Stimulated activated effector memory CD8-positive, alpha-beta T cell treated with anti-CD3 and anti-CD28 coated beads, Interleukin-12 subunit alpha, Interleukin-12 subunit beta, amount 100 ng/mL, for 72 hours (primary cell): ENCODE results near the gene MTR.

Experiments
- ATAC-seq: fragments of 150-1000 bp; cut with Tn5 transposase; 2 replicates; pipeline ENCODE4 v1.10.0; 2021
- DNase-seq, 2 donors: peaks; one replicate each; pipeline ENCODE4 v3.0.0; 2021 to 2022; ENCODE audit warnings: low spot score in 2 of 2
- H3K27ac Mint-ChIP-seq: one replicate; pipeline ENCODE4 v1.8.0; 2022; ENCODE audit warnings: mild to moderate bottlenecking, mixed read lengths
- H3K36me3 Mint-ChIP-seq: one replicate; pipeline ENCODE4 v1.8.0; 2022; ENCODE audit warnings: mild to moderate bottlenecking, mixed read lengths
- H3K4me1 Mint-ChIP-seq: one replicate; pipeline ENCODE4 v1.8.0; 2022; ENCODE audit warnings: mixed read lengths
- H3K4me3 Mint-ChIP-seq: one replicate; pipeline ENCODE4 v1.8.0; 2022; ENCODE audit warnings: mild to moderate bottlenecking, mixed read lengths
- H3K9me3 Mint-ChIP-seq: one replicate; pipeline ENCODE4 v1.8.0; 2022; ENCODE audit warnings: mixed read lengths

MTR gene

DNA sequence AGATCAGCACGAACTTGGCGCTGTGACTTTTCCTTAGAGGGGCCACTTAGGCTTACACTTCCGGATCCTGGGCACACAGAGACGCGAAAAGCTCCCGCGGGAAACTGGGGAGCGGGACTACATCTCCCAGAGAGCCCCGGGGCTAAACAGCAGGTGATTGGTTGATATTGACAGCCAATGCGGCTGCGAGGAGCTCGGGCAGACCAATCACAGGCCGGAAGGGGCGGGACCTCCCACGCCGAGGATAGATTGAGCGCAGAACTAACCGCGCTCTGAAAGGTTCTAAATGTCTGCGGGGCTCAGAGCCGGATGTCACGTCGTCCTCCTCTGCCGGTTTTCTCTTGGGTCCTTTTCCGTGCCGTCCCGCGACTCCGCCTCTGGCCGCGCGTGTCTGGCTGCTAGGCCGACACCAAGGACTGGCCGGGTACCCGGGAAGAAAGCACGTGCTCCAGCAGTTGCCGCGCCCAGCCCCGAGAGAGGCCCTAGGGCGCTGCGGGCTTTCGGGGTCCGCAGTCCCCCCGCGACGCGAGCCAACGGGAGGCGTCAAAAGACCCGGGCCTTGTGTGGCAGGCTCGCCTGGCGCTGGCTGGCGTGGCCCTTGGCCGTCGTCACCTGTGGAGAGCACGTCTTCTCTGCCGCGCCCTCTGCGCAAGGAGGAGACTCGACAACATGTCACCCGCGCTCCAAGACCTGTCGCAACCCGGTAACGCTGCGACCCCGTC lies at the start of gene MTR:
Gene MTR, plus strand, starts transcription at position 258 of the 722 bp plus-strand sequence. Its CDS starts 412 bp downstream, at position 670.
- H3K27ac Mint-ChIP-seq, result peak within 1 kb of the TSS; percentile 99
- H3K4me1 Mint-ChIP-seq, result peaks cover 27% of the 10 kb centered on the region
- H3K4me3 Mint-ChIP-seq, result peak within 1 kb of the TSS; percentile 91
- peaks cover 36% of the 10 kb centered on the region for H3K36me3 Mint-ChIP-seq
- DNase-seq, result peak; percentile 84 to 98
- peak; percentile 96 for ATAC-seq
- peaks cover 3% of the 10 kb centered on the region for H3K9me3 Mint-ChIP-seq

DNA sequence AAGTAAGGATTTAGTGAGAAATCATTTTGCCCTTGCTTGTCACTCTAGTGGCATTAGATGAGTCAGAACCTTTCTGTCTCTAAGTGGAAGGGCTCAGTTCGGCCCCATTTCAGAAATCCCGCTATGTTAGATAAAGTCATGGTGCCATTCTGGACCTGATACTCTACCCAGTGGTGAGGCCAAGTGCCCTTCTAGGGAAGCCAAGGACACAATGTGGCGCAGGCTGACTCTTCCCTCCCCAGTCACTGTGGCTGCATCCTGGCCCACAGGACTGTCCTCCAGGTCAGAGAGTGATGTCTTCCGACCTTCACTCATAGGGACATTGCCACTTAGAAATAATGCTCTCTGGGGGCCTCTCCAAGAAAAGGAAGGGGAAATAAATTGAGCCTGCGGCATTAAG lies 48.3 kb upstream of the MTR start:
- Mint-ChIP-seq H3K36me3 (no peaks in the 10 kb centered on the region), H3K9me3 (no peaks in the 10 kb centered on the region), H3K4me1 (no peaks in the 10 kb centered on the region), H3K4me3 (no peak overlapping the region), H3K27ac (no peak overlapping the region)
- ATAC-seq, result no peak
- no peak for DNase-seq

DNA sequence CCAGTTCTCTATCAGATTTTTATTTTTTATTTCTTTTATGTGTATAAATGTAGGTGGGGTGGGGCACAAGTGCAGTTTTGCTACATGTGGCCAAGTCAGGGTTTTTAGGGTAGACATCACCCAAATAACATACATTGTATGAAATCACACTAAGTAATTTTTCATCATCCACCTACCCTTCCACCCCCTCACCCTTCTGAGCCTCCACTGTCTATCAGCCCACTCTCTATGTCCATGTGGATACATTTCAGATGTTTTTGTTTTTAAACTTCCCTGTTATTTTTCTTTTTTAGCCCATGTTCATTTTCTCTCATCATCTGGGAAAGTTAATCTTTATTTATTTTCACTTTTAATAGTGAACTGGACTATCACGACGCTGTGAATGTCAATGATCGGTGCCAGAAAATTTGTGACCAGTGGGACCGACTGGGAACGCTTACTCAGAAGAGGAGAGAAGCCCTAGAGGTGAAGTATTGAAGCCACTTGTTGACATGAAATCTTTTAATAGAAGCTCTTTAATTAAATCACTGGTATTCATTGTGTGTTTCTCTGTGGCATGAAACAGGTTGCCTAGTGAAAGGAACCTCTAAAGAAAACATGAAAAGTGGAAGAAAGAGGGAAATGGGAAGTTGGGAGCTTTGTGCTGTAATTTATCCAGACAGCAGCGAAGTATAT lies 47.6 kb upstream of the MTR start:
- Mint-ChIP-seq H3K4me1 (no peaks in the 10 kb centered on the region), H3K27ac (no peak overlapping the region), H3K36me3 (no peaks in the 10 kb centered on the region), H3K4me3 (no peak overlapping the region), H3K9me3 (no peaks in the 10 kb centered on the region)
- ATAC-seq (no peak), DNase-seq (no peak)

DNA sequence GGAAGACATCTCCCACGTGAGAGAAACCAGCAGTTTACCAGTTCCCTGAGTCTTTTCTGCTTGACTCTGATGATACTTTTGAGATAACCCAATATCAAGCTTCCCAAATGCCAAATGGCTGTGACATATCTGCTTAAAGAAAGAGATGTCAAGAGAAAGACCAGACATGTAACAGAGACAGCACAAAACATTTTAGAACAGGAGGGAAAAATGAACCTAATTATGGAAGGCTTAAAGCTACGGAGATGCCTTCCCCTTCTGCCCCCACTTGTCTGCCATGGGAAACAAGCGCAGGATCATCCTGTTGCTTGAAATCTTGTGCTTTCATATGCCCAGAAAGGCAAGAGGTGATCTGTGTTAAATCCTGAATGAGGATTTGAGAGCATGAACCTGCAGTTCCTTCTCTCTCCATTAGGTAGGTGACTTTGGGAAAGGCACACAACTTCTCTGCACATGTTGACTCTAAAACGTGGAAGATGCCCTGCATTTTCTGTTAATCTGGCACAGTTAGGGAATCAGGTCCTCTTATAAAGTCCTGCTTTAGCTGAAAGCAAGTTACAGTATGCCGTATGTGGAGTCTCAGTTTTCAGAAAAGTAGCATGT lies 46.7 kb upstream of the MTR start:
- Mint-ChIP-seq H3K27ac (no peak overlapping the region), H3K4me1 (no peaks in the 10 kb centered on the region), H3K4me3 (no peak overlapping the region), H3K36me3 (no peaks in the 10 kb centered on the region), H3K9me3 (no peaks in the 10 kb centered on the region)
- ATAC-seq, result no peak
- DNase-seq, result no peak

DNA sequence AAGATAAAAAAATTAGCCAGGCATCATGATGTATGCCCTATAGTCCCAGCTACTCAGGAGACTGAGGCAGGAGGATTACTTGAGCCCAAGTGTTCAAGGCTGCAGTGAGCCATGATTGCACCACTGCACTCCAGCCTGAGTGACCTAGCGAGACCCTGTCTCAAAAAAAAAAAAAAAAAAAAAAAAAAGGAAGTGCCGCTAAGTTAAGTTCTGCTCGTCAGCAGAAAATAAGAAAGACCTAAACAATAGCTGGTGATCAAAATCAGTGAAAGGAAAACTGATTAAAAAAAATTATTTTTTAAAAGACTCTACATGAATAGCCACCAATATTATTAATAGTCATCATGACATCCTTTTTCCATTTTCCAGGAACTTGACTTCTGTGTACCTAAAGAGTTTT lies 44.2 kb upstream of the MTR start:
- no peaks in the 10 kb centered on the region for H3K9me3 Mint-ChIP-seq
- ATAC-seq, result no peak
- H3K27ac Mint-ChIP-seq, result no peak overlapping the region
- no peaks in the 10 kb centered on the region for H3K36me3 Mint-ChIP-seq
- H3K4me3 Mint-ChIP-seq, result no peak overlapping the region
- DNase-seq, result no peak
- H3K4me1 Mint-ChIP-seq, result no peaks in the 10 kb centered on the region

DNA sequence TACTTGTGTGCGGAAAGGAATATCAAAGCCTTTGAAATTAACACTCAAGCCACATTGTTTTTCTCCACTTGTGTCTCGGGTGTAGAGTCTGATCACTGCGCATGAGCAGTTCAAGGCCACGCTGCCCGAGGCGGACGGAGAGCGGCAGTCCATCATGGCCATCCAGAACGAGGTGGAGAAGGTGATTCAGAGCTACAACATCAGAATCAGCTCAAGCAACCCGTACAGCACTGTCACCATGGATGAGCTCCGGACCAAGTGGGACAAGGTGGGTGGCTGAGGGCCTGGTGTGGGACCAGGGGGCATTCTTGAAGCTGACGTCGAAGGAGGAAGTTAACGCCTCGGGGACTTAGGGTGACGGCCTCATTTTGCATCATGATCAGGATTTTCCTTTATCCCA lies 43.7 kb upstream of the MTR start:
- no peak overlapping the region for H3K27ac Mint-ChIP-seq
- ATAC-seq, result no peak
- no peak for DNase-seq
- H3K4me3 Mint-ChIP-seq, result no peak overlapping the region
- no peaks in the 10 kb centered on the region for H3K4me1 Mint-ChIP-seq
- no peaks in the 10 kb centered on the region for H3K9me3 Mint-ChIP-seq
- H3K36me3 Mint-ChIP-seq, result no peaks in the 10 kb centered on the region

DNA sequence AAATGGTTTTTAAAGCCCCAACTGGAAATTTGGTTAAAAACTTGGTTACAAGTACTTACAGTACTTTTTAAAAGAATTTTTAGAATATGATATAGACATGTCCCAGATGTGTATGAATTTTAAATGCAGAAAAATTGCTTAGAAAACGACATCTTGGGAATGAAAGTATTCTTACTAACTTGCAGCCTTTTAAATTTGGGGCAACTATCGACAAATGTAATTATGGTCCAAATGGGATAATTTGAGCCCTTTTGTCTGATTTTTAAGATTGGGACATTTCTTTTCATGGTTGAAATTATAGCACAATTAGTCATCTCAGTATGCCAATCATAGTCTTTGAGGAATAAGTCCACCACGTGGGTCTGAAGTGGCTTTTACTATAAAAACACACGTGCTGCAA lies 43.2 kb upstream of the MTR start:
- Mint-ChIP-seq H3K4me3 (no peak overlapping the region), H3K4me1 (no peaks in the 10 kb centered on the region), H3K27ac (no peak overlapping the region), H3K9me3 (no peaks in the 10 kb centered on the region), H3K36me3 (no peaks in the 10 kb centered on the region)
- ATAC-seq (no peak), DNase-seq (no peak)

DNA sequence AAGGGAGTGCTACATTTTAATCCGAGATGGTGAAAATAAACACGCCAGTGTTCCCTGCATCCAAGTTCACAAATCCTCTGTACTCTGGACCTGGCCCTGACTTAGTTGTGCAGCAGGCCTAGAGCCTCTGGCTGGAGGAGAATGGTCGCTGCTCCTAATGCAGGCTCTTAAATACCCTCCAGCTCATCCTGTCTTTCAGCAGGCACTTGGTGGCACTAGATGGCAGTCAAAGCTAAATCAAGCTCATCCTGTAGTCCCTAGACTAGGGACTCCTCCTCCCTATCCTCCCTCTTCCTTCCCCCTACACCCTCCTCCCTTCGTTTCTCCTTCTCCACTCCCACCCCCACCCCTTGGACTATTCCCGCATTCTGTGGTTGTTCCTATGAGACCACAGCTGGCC lies 41.6 kb upstream of the MTR start:
- no peaks in the 10 kb centered on the region for H3K4me1 Mint-ChIP-seq
- no peaks in the 10 kb centered on the region for H3K36me3 Mint-ChIP-seq
- DNase-seq (no peak), ATAC-seq (peak; percentile 40)
- no peak overlapping the region for H3K27ac Mint-ChIP-seq
- H3K9me3 Mint-ChIP-seq, result no peaks in the 10 kb centered on the region
- no peak overlapping the region for H3K4me3 Mint-ChIP-seq

DNA sequence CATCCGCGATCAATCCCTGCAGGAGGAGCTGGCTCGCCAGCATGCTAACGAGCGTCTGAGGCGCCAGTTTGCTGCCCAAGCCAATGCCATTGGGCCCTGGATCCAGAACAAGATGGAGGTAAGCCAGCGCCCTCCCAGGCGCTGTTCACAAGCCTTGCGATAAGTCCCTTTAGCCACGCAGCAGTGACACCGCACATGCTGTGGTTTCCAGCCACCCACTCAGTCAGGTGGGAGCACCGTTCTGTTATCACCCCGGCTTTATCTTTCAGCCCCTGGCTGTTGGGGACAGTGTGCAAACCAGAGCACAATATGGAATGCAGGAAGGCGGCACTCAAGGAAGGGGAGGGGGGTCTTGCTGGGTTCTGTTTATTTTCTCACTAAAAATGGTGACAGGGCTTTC lies 41.1 kb upstream of the MTR start:
- Mint-ChIP-seq H3K4me1 (no peaks in the 10 kb centered on the region), H3K36me3 (no peaks in the 10 kb centered on the region), H3K4me3 (no peak overlapping the region), H3K9me3 (no peaks in the 10 kb centered on the region), H3K27ac (no peak overlapping the region)
- ATAC-seq, result no peak
- DNase-seq, result no peak

DNA sequence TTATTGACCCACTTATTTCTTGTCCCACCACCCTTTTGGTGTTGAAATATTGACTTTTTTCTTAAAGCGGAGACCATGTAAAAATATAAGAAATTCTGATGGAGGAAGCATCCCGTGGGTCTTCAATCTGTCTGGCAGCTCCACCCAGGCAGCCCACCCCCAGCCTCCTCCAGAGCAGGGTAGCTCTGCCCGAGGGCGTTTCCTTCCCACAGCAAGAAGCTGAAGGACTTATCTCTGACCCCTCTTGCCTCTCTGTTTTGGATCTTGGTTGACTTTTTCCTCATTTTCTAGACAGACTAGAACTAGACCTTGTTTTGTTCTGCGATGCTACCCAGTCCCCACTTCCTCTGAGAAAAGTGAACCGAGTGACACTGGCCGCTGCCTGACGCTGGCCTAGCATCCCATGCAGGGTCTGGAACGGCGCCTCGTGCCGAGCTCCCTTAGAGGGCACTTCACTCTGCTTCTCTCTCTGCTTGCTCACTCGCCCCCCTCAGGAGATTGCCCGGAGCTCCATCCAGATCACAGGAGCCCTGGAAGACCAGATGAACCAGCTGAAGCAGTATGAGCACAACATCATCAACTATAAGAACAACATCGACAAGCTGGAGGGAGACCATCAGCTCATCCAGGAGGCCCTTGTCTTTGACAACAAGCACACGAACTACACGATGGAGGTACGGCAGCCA lies 40.4 kb upstream of the MTR start:
- DNase-seq (no peak), ATAC-seq (peak; percentile 26)
- no peaks in the 10 kb centered on the region for H3K36me3 Mint-ChIP-seq
- H3K4me3 Mint-ChIP-seq, result no peak overlapping the region
- no peak overlapping the region for H3K27ac Mint-ChIP-seq
- H3K9me3 Mint-ChIP-seq, result no peaks in the 10 kb centered on the region
- H3K4me1 Mint-ChIP-seq, result no peaks in the 10 kb centered on the region

DNA sequence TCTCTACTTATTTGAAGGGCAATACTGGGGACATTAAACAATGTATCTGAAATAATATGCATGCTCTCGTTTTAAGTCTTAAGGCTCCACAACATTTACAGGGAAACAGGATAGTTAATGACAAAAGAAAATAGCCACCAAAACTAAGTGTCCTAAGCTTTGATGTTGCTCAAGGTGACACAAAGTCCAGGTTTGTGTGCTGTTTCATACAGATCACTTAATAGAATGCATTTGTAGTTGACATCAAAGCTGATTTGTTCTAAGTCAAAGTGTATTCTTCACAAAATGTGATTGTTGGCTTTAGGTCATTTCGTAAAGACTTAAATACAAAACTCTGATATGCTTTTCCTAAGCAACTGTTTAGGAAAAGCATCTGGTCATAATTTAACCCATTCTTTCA lies 37.5 kb upstream of the MTR start:
- no peak for DNase-seq
- H3K4me1 Mint-ChIP-seq, result no peaks in the 10 kb centered on the region
- no peaks in the 10 kb centered on the region for H3K9me3 Mint-ChIP-seq
- H3K36me3 Mint-ChIP-seq, result no peaks in the 10 kb centered on the region
- H3K4me3 Mint-ChIP-seq, result no peak overlapping the region
- H3K27ac Mint-ChIP-seq, result no peak overlapping the region
- ATAC-seq, result no peak

DNA sequence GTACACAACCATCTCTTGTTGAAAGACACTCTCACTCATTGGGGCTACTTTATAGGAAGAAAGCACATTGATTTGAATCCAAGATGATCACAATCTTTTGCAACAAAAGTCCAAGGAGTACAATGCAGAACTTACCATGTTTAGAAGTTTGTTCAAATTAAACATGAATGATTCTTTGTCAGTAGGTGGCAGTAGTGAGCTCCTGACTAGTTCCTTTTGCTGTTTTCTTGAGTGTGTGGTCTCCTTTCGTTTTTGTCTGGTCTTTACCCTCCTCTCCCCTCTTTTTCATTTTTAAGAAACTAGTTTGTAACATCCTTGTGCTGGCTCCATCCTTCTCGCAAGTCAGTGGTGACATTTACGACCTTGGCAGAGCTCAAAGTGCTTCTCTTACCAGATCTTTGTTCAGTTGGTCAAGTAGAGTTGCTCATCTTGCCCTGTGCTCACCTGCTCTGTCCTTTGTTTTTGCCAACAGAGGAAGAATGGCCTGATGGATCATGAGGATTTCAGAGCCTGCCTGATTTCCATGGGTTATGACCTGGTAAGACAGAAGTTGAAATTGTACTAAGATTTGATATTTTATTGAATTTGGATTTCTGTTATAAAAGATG lies 35.7 kb upstream of the MTR start:
- ATAC-seq (peak; percentile 43), DNase-seq (no peak)
- Mint-ChIP-seq H3K4me3 (no peak overlapping the region), H3K36me3 (no peaks in the 10 kb centered on the region), H3K27ac (no peak overlapping the region), H3K9me3 (no peaks in the 10 kb centered on the region), H3K4me1 (no peaks in the 10 kb centered on the region)

DNA sequence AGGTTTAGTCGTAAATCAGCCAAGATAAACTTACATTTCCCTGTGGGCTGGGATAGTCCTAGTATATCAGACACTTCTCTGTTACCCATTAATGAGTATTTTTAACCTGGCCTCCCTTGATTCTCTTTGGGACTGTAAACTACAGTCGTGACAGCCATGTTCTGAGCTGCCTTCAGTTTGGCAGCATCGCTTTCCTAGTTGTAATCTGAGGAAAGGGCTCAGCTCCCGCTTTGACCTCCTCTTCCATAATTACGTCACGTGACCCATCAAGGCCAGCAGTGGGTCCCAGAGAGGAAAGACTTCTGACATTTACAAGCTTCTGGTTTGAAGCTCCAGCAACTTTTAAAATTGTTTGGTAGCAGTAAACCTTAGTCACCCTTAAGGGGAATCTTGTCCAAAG lies 34.6 kb upstream of the MTR start:
- Mint-ChIP-seq H3K4me1 (no peaks in the 10 kb centered on the region), H3K4me3 (no peak overlapping the region), H3K9me3 (no peaks in the 10 kb centered on the region), H3K36me3 (no peaks in the 10 kb centered on the region), H3K27ac (no peak overlapping the region)
- no peak for DNase-seq
- no peak for ATAC-seq

DNA sequence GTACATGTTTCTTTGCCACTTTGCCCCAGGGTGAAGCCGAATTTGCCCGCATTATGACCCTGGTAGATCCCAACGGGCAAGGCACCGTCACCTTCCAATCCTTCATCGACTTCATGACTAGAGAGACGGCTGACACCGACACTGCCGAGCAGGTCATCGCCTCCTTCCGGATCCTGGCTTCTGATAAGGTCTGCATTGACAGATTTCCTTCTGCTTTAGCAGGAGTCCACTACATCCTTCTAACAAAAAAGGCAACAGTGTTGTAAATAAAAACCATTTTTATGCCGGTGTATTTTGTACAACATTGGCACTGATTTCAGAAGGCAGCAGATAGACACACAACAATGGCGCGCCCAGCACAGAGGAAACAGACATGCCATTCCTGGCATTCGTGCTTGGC lies 34.1 kb upstream of the MTR start:
- Mint-ChIP-seq H3K36me3 (no peaks in the 10 kb centered on the region), H3K27ac (no peak overlapping the region), H3K4me3 (no peak overlapping the region), H3K4me1 (no peaks in the 10 kb centered on the region), H3K9me3 (no peaks in the 10 kb centered on the region)
- DNase-seq, result no peak
- no peak for ATAC-seq

DNA sequence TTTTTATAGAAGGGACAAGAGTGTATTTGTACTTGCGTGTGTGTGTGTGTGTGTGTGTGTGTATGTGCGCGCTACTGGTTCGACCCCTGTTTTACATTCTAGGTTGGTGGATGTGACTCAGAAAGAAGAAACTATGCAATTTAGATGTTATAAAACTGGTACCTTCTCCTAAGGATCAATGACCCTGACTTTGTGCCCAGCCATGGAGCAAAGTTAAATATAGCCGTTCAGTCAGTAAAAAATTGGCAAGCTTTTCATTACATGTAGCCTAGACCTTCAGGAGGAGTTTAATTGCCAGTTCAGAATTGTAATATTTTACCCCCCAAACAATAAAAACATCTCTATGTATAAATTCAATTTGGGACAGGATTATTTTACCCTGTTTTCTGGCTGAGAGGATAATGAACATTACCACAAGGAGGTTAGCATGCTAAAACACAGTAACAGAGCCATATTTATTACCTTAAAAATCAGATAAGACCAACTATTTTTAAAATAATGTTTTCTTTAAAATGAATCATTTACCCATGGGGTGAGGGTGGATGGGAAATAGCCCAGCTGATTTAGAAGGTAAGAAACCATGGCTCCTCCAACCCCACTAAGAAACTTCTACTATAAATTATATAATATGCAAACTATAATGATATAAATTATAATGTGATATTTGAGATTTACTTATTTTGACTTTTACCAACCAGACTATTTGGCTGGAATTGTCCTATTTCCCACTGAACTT lies 33.5 kb upstream of the MTR start:
- Mint-ChIP-seq H3K4me3 (no peak overlapping the region), H3K4me1 (no peaks in the 10 kb centered on the region), H3K9me3 (no peaks in the 10 kb centered on the region), H3K36me3 (no peaks in the 10 kb centered on the region), H3K27ac (no peak overlapping the region)
- no peak for ATAC-seq
- DNase-seq, result no peak
